Nasal cavity respiratory epithelium epithelial cell of viscerocranial mucosa (primary cell): ENCODE measurements around the gene RABIF. TPM values are rescaled to one million over a fixed set of nuclear protein-coding genes. Genes with fewer than 3 reads are reported as not detected.

Source experiments
- total RNA-seq: library from RNA; depleted of rRNA; stranded (reverse); fragments of >200 nt; gene quantifications from 2 replicates; pipeline ENCODE4 v1.2.3, GENCODE V29; 2014

The RABIF gene
- 6.6 and 8.5 TPM in 2 replicates for total RNA-seq

GRCh38 chr1:202888531-202889360, at the start of gene RABIF:
TSS of gene RABIF (minus strand) at chr1:202889149. CDS start at chr1:202889098, 51 bp downstream.

GRCh38 chr1:202926581-202927491, 37.9 kb upstream of the RABIF start, which contains the start of gene KLHL12:
TSS of gene KLHL12 (minus strand) at chr1:202927234. CDS start at chr1:202925162, 2,072 bp downstream.

Other genes with a start within 250 kb of the RABIF start
- gene SYT2, start 178.7 kb downstream of the RABIF start, total RNA-seq: under 0.01 TPM in 2 replicates
- 91.9 and 191 TPM in 2 replicates for gene KDM5B, start 80.7 kb downstream of the RABIF start, total RNA-seq
- 0.68 and 1.1 TPM in 2 replicates for gene PCAT6, start 78.2 kb downstream of the RABIF start, total RNA-seq
- gene KLHL12, start 38.1 kb upstream of the RABIF start, total RNA-seq: 54.4 and 55.4 TPM in 2 replicates
- 167 and 244 TPM in 2 replicates for gene ADIPOR1, start 69.2 kb upstream of the RABIF start, total RNA-seq
- 103 and 187 TPM in 2 replicates for gene CYB5R1, start 78.1 kb upstream of the RABIF start, total RNA-seq
- 98.4 and 102 TPM in 2 replicates for gene TMEM183A, start 118.2 kb upstream of the RABIF start, total RNA-seq
- 0.34 and 3.1 TPM in 2 replicates for gene PPFIA4, start 137.3 kb upstream of the RABIF start, total RNA-seq
- not detected in 2 replicates for gene MYOG, start 196.9 kb upstream of the RABIF start, total RNA-seq
- not detected in 2 replicates for gene ADORA1, start 238.6 kb upstream of the RABIF start, total RNA-seq